ENCODE data around the gene CALML6.
"Not testable (repeated sequence)": the region's sequence is repeated elsewhere in the genome, so short reads cannot be mapped to it uniquely, and the experiment has no call there.

- not testable (repeated sequence) for TF ChIP-seq NR3C1 (CRISPR knock-in tag; conservative IDR thresholded peaks at IDR 0.05; ENCODE audit: low read depth); ATF1 (CRISPR knock-in tag; IDR thresholded peaks at IDR 0.05); ATF2 (CRISPR knock-in tag; IDR thresholded peaks at IDR 0.05; ENCODE audit: borderline replicate concordance, low read depth); CBFB (CRISPR knock-in tag; IDR thresholded peaks at IDR 0.05; ENCODE audit: low read depth); FOXP4 (CRISPR knock-in tag; IDR thresholded peaks at IDR 0.05); MAX (CRISPR knock-in tag; IDR thresholded peaks at IDR 0.05); USF2 (CRISPR knock-in tag; IDR thresholded peaks at IDR 0.05); CTCF (IDR thresholded peaks at IDR 0.05); ZNF281 (CRISPR knock-in tag; IDR thresholded peaks at IDR 0.05); ZSCAN18 (CRISPR knock-in tag; IDR thresholded peaks at IDR 0.05); IRF2 (CRISPR knock-in tag; IDR thresholded peaks at IDR 0.05; ENCODE audit: borderline replicate concordance, low read depth); NFYB (CRISPR knock-in tag; conservative IDR thresholded peaks at IDR 0.05; ENCODE audit: low read depth); JUN (CRISPR knock-in tag; IDR thresholded peaks at IDR 0.05); ZNF512 (CRISPR knock-in tag; IDR thresholded peaks at IDR 0.05; ENCODE audit: borderline replicate concordance)
These were observed 31.2 kb upstream of the CALML6 start for GRCh38 chr1:1883890-1884289.
